ENCODE data around the gene THADA. TPM values are rescaled to one million over a fixed set of nuclear protein-coding genes. Genes with fewer than 3 reads are reported as not detected.

The THADA gene
- polyA plus RNA-seq, 3 donors, result 7.3 to 11.2 (median 9.7) TPM

GRCh38 chr2:43437363-43437762 is 158.5 kb downstream of the THADA start:
- no peak overlapping the region for H3K27ac Mint-ChIP-seq

GRCh38 chr2:43436431-43436830 is 159.4 kb downstream of the THADA start:
- intact Hi-C loops (cut with micrococcal nuclease), result no loop called here
- peaks cover 4 to 11% of the 10 kb centered on the region in 2 donors for H3K4me1 ChIP-seq (ENCODE audit: control insufficient read depth in 1 of 2, insufficient read depth in 2 of 2, low read length in 2 of 2)
- no peaks in the 10 kb centered on the region for H3K79me2 ChIP-seq (ENCODE audit: insufficient read depth, low read length)
- H4K20me1 ChIP-seq (ENCODE audit: insufficient read depth, low read length), result no peaks in the 10 kb centered on the region
- DNase-seq, result no peak
- no CpG with 5 or more reads among the region's 1 CpG for WGBS (ENCODE audit: insufficient coverage)
- no peak overlapping the region for H3K9ac ChIP-seq (ENCODE audit: insufficient read depth, low read length, poor library complexity, severe bottlenecking)
- H3K9me3 ChIP-seq (replicated peaks in 1 of 2; ENCODE audit: control insufficient read depth in 1 of 2, insufficient read depth in 1 of 2, low read length in 2 of 2), result no peaks in the 10 kb centered on the region
- no peak overlapping the region for H3K27ac ChIP-seq (ENCODE audit: low read depth in 1 of 2, low read length in 2 of 2)
- H3K4me3 Mint-ChIP-seq, result no peak overlapping the region
- no peak overlapping the region for H3K27ac Mint-ChIP-seq
- H3K36me3 ChIP-seq (replicated peaks in 1 of 2; ENCODE audit: control insufficient read depth in 1 of 2, insufficient read depth in 2 of 2, low read length in 2 of 2), result no peaks in the 10 kb centered on the region
- H3K4me2 ChIP-seq (replicated peaks; ENCODE audit: extremely low read depth, low read length, poor library complexity, severe bottlenecking), result no peak overlapping the region
- H3K27me3 ChIP-seq (ENCODE audit: control insufficient read depth in 2 of 2, insufficient read depth in 2 of 2, low read length in 2 of 2), result no peaks in the 10 kb centered on the region
- H3K27me3 Mint-ChIP-seq (ENCODE audit: low read depth in 3 of 3), result peaks cover 0 to 2% (median 0%) of the 10 kb centered on the region in 3 donors
- peaks cover 17% of the 10 kb centered on the region for H3K4me1 Mint-ChIP-seq
- H2AFZ ChIP-seq (ENCODE audit: insufficient read depth, low read depth, low read length, poor library complexity, severe bottlenecking), result no peak overlapping the region
- H3K36me3 Mint-ChIP-seq, result peaks cover 11 to 12% of the 10 kb centered on the region in 2 donors
- H3K9me3 Mint-ChIP-seq, result peaks cover 0 to 4% (median 0%) of the 10 kb centered on the region in 7 donors
- no peak overlapping the region for H3K4me3 ChIP-seq (replicated peaks in 1 of 3; ENCODE audit: low read depth in 2 of 3, low read length in 3 of 3)
- TF ChIP-seq CTCF (IDR thresholded peaks at IDR 0.05), result no peak

More at GRCh38 chr2:43437363-43437762, 158.5 kb downstream of the THADA start:
- Histone ChIP-seq H3K4me3 (replicated peaks in 1 of 3; ENCODE audit: low read depth in 2 of 3, low read length in 3 of 3) (no peak overlapping the region), H3K4me1 (ENCODE audit: control insufficient read depth in 1 of 2, insufficient read depth in 2 of 2, low read length in 2 of 2) (peaks cover 4 to 12% of the 10 kb centered on the region in 2 donors), H3K27ac (ENCODE audit: low read depth in 1 of 2, low read length in 2 of 2) (no peak overlapping the region), H3K36me3 (replicated peaks in 1 of 2; ENCODE audit: control insufficient read depth in 1 of 2, insufficient read depth in 2 of 2, low read length in 2 of 2) (no peaks in the 10 kb centered on the region), H3K79me2 (ENCODE audit: insufficient read depth, low read length) (no peaks in the 10 kb centered on the region), H3K9ac (ENCODE audit: insufficient read depth, low read length, poor library complexity, severe bottlenecking) (no peak overlapping the region), H3K27me3 (ENCODE audit: control insufficient read depth in 2 of 2, insufficient read depth in 2 of 2, low read length in 2 of 2) (no peaks in the 10 kb centered on the region), H4K20me1 (ENCODE audit: insufficient read depth, low read length) (no peaks in the 10 kb centered on the region), H3K4me2 (replicated peaks; ENCODE audit: extremely low read depth, low read length, poor library complexity, severe bottlenecking) (no peak overlapping the region), H3K9me3 (replicated peaks in 1 of 2; ENCODE audit: control insufficient read depth in 1 of 2, insufficient read depth in 1 of 2, low read length in 2 of 2) (no peaks in the 10 kb centered on the region), H2AFZ (ENCODE audit: insufficient read depth, low read depth, low read length, poor library complexity, severe bottlenecking) (no peak overlapping the region)
- Mint-ChIP-seq H3K4me1 (peaks cover 17% of the 10 kb centered on the region), H3K9me3 (peaks cover 0 to 4% (median 0%) of the 10 kb centered on the region in 7 donors), H3K36me3 (peaks cover 15 to 17% of the 10 kb centered on the region in 2 donors), H3K27me3 (ENCODE audit: low read depth in 3 of 3) (peaks cover 0 to 2% (median 2%) of the 10 kb centered on the region in 3 donors), H3K4me3 (no peak overlapping the region)
- intact Hi-C loops (cut with micrococcal nuclease), result no loop called here
- no peak for DNase-seq
- no peak for TF ChIP-seq CTCF (IDR thresholded peaks at IDR 0.05)
- WGBS (ENCODE audit: insufficient coverage), result 100% methylated on average over 1 of the region's 2 CpGs

Measured in CD14-positive monocyte (primary cell).